ENCODE data around the gene SLC33A1.
"Not testable (repeated sequence)": the region's sequence is repeated elsewhere in the genome, so short reads cannot be mapped to it uniquely, and the experiment has no call there.

SLC33A1 gene

GRCh38 chr3:155847993-155848392 is 6.2 kb downstream of the SLC33A1 start:
- Mint-ChIP-seq H3K4me1 (ENCODE audit: low read depth) (peaks cover 50% of the 10 kb centered on the region), H3K27ac (no peak overlapping the region), H3K36me3 (ENCODE audit: low read depth) (peaks cover 34% of the 10 kb centered on the region), H3K4me3 (no peak overlapping the region), H3K27me3 (ENCODE audit: low read depth) (no peaks in the 10 kb centered on the region), H3K9me3 (no peaks in the 10 kb centered on the region)

- no peaks in the 10 kb centered on the region for H3K27me3 Mint-ChIP-seq (ENCODE audit: low read depth)
- H3K9me3 Mint-ChIP-seq = no peaks in the 10 kb centered on the region
- peak overlapping the region; percentile 3 for H3K4me3 Mint-ChIP-seq
- peaks cover 36% of the 10 kb centered on the region for H3K4me1 Mint-ChIP-seq (ENCODE audit: low read depth)
- peaks cover 20% of the 10 kb centered on the region for H3K36me3 Mint-ChIP-seq (ENCODE audit: low read depth)
- H3K27ac Mint-ChIP-seq = no peak overlapping the region
Observed at GRCh38 chr3:155846119-155846518, 8.1 kb downstream of the SLC33A1 start.

GRCh38 chr3:155843569-155843968 is 10.7 kb downstream of the SLC33A1 start:
- H3K27me3 Mint-ChIP-seq (ENCODE audit: low read depth) = no peaks in the 10 kb centered on the region
- H3K9me3 Mint-ChIP-seq = no peaks in the 10 kb centered on the region
- H3K36me3 Mint-ChIP-seq (ENCODE audit: low read depth) = peaks cover 16% of the 10 kb centered on the region
- H3K4me1 Mint-ChIP-seq (ENCODE audit: low read depth) = peaks cover 27% of the 10 kb centered on the region
- H3K27ac Mint-ChIP-seq = no peak overlapping the region
- no peak overlapping the region for H3K4me3 Mint-ChIP-seq

- no peak overlapping the region for H3K4me3 Mint-ChIP-seq
Observed at GRCh38 chr3:155835341-155836071, 18.7 kb downstream of the SLC33A1 start.

GRCh38 chr3:155828490-155829098 is 25.6 kb downstream of the SLC33A1 start:
- H3K27me3 Mint-ChIP-seq (ENCODE audit: low read depth); H3K4me1 Mint-ChIP-seq (ENCODE audit: low read depth): not testable (repeated sequence)

More at GRCh38 chr3:155835341-155836071, 18.7 kb downstream of the SLC33A1 start:
- Mint-ChIP-seq H3K9me3 (no peaks in the 10 kb centered on the region), H3K36me3 (ENCODE audit: low read depth) (peaks cover 15% of the 10 kb centered on the region), H3K4me1 (ENCODE audit: low read depth) (peaks cover 10% of the 10 kb centered on the region), H3K27ac (no peak overlapping the region), H3K27me3 (ENCODE audit: low read depth) (no peaks in the 10 kb centered on the region)

GRCh38 chr3:155815030-155815545 is 39.1 kb downstream of the SLC33A1 start:
- no peaks in the 10 kb centered on the region for H3K4me1 Mint-ChIP-seq (ENCODE audit: low read depth)
- H3K27me3 Mint-ChIP-seq (ENCODE audit: low read depth) = peaks cover 11% of the 10 kb centered on the region
- no peak overlapping the region for H3K27ac Mint-ChIP-seq
- no peaks in the 10 kb centered on the region for H3K9me3 Mint-ChIP-seq
- H3K36me3 Mint-ChIP-seq (ENCODE audit: low read depth) = peaks cover 4% of the 10 kb centered on the region
- H3K4me3 Mint-ChIP-seq = no peak overlapping the region

More at GRCh38 chr3:155828490-155829098, 25.6 kb downstream of the SLC33A1 start:
- not testable (repeated sequence) for H3K9me3 Mint-ChIP-seq; H3K4me3 Mint-ChIP-seq; H3K36me3 Mint-ChIP-seq (ENCODE audit: low read depth); H3K27ac Mint-ChIP-seq

- H3K9me3 Mint-ChIP-seq; H3K4me1 Mint-ChIP-seq (ENCODE audit: low read depth); H3K27ac Mint-ChIP-seq; H3K4me3 Mint-ChIP-seq; H3K36me3 Mint-ChIP-seq (ENCODE audit: low read depth): not testable (repeated sequence)
- H3K27me3 Mint-ChIP-seq (ENCODE audit: low read depth) = peaks cover 23% of the 10 kb centered on the region
Observed at GRCh38 chr3:155813224-155813623, 41.0 kb downstream of the SLC33A1 start.

- H3K36me3 Mint-ChIP-seq (ENCODE audit: low read depth) = no peaks in the 10 kb centered on the region
- peaks cover 24% of the 10 kb centered on the region for H3K27me3 Mint-ChIP-seq (ENCODE audit: low read depth)
- H3K27ac Mint-ChIP-seq = no peak overlapping the region
- no peak overlapping the region for H3K4me3 Mint-ChIP-seq
- H3K4me1 Mint-ChIP-seq (ENCODE audit: low read depth) = peaks cover 1% of the 10 kb centered on the region
- H3K9me3 Mint-ChIP-seq = no peaks in the 10 kb centered on the region
Observed at GRCh38 chr3:155809181-155809580, 45.0 kb downstream of the SLC33A1 start.

- Mint-ChIP-seq H3K27ac (no peak overlapping the region), H3K36me3 (ENCODE audit: low read depth) (no peaks in the 10 kb centered on the region), H3K4me3 (no peak overlapping the region), H3K4me1 (ENCODE audit: low read depth) (peaks cover 1% of the 10 kb centered on the region), H3K27me3 (ENCODE audit: low read depth) (peaks cover 24% of the 10 kb centered on the region), H3K9me3 (no peaks in the 10 kb centered on the region)
Observed at GRCh38 chr3:155807823-155808222, 46.4 kb downstream of the SLC33A1 start.

GRCh38 chr3:155805802-155806618 is 48.2 kb downstream of the SLC33A1 start, which contains the start of gene C3orf33:
C3orf33 (minus strand) TSS chr3:155806278; CDS start chr3:155806252, 26 bp downstream.
- Mint-ChIP-seq H3K9me3 (no peaks in the 10 kb centered on the region), H3K36me3 (ENCODE audit: low read depth) (peaks cover 1% of the 10 kb centered on the region), H3K27me3 (ENCODE audit: low read depth) (peaks cover 19% of the 10 kb centered on the region), H3K4me1 (ENCODE audit: low read depth) (peaks cover 1% of the 10 kb centered on the region), H3K4me3 (peak within 1 kb of the TSS; percentile 84), H3K27ac (peak within 1 kb of the TSS; percentile 43)

- no peaks in the 10 kb centered on the region for H3K9me3 Mint-ChIP-seq
- peak overlapping the region; percentile 84 for H3K4me3 Mint-ChIP-seq
- H3K36me3 Mint-ChIP-seq (ENCODE audit: low read depth) = peaks cover 1% of the 10 kb centered on the region
- peaks cover 13% of the 10 kb centered on the region for H3K27me3 Mint-ChIP-seq (ENCODE audit: low read depth)
- H3K4me1 Mint-ChIP-seq (ENCODE audit: low read depth) = peaks cover 1% of the 10 kb centered on the region
- peak overlapping the region; percentile 43 for H3K27ac Mint-ChIP-seq
Observed at GRCh38 chr3:155805204-155805801, 48.9 kb downstream of the SLC33A1 start.

GRCh38 chr3:155804323-155804722 is 49.9 kb downstream of the SLC33A1 start:
- Mint-ChIP-seq H3K9me3 (no peaks in the 10 kb centered on the region), H3K36me3 (ENCODE audit: low read depth) (peaks cover 1% of the 10 kb centered on the region), H3K27ac (no peak overlapping the region), H3K27me3 (ENCODE audit: low read depth) (peaks cover 10% of the 10 kb centered on the region), H3K4me1 (ENCODE audit: low read depth) (peaks cover 1% of the 10 kb centered on the region), H3K4me3 (no peak overlapping the region)

- no peak overlapping the region for H3K4me3 Mint-ChIP-seq
- H3K9me3 Mint-ChIP-seq = peaks cover 4% of the 10 kb centered on the region
- no peaks in the 10 kb centered on the region for H3K27me3 Mint-ChIP-seq (ENCODE audit: low read depth)
- peaks cover 5% of the 10 kb centered on the region for H3K36me3 Mint-ChIP-seq (ENCODE audit: low read depth)
- no peak overlapping the region for H3K27ac Mint-ChIP-seq
- H3K4me1 Mint-ChIP-seq (ENCODE audit: low read depth) = no peaks in the 10 kb centered on the region
Observed at GRCh38 chr3:155792532-155792931, 61.7 kb downstream of the SLC33A1 start.

GRCh38 chr3:155791190-155791589 is 63.0 kb downstream of the SLC33A1 start:
- Mint-ChIP-seq H3K4me1 (ENCODE audit: low read depth) (no peaks in the 10 kb centered on the region), H3K27ac (no peak overlapping the region), H3K4me3 (no peak overlapping the region), H3K9me3 (peaks cover 4% of the 10 kb centered on the region), H3K27me3 (ENCODE audit: low read depth) (no peaks in the 10 kb centered on the region), H3K36me3 (ENCODE audit: low read depth) (peaks cover 5% of the 10 kb centered on the region)

Data from T-helper 1 cell treated with Interleukin-12 subunit alpha and Interleukin-12 subunit beta and Interleukin-4 antibody, amounts not matched to agents 30 μg/mL and 1 μg/mL, for 36 hours (primary cell).